H1 (cell line): ENCODE results near the gene SEC14L3. TPM values are rescaled to one million over a fixed set of nuclear protein-coding genes. Genes with fewer than 3 reads are reported as not detected.

Source experiments
- BCL11A ChIP-seq, 2 experiments: IDR thresholded peaks; one replicate each; pipeline ENCODE4 v1.6.1; 2011; ENCODE audit warnings: low read depth in 2 of 2, low read length in 2 of 2, mild to moderate bottlenecking in 2 of 2
- CBX5 ChIP-seq: fragments of 300-800, 300-1000 bp; sonication (generic); IDR thresholded peaks from 2 replicates; pipeline ENCODE4 v1.7.1; 2016; ENCODE audit warnings: antibody characterized with exemption, low read length, low read depth
- CHD1 ChIP-seq: IDR thresholded peaks from 2 replicates; pipeline ENCODE4 v1.6.1; 2012; ENCODE audit warnings: low read depth, low read length, improper control_type of control experiment
- EP300 ChIP-seq, 2 experiments: IDR thresholded peaks; 1 replicate in 1 of 2; 2 replicates in 1 of 2; pipeline ENCODE4 v1.6.1; 2011 to 2012; ENCODE audit warnings: low read depth in 2 of 2, low read length in 2 of 2, mild to moderate bottlenecking in 2 of 2, borderline replicate concordance in 1 of 2, inconsistent platforms in 1 of 2, moderate library complexity in 1 of 2
- GABPA ChIP-seq: IDR thresholded peaks from 2 replicates; pipeline ENCODE4 v1.6.1; 2011; ENCODE audit warnings: mild to moderate bottlenecking, low read length, moderate library complexity, borderline replicate concordance; ENCODE audit not compliant: insufficient read depth
- KDM1A ChIP-seq: fragments of 200-600, 300-600 bp; sonication (generic); IDR thresholded peaks from 2 replicates; pipeline ENCODE4 v1.7.1; 2016; ENCODE audit warnings: mild to moderate bottlenecking, low read length, borderline replicate concordance
- RBBP5 ChIP-seq: IDR thresholded peaks from 2 replicates; pipeline ENCODE4 v1.7.1; 2012; ENCODE audit warnings: low read depth, mild to moderate bottlenecking, inconsistent platforms, low read length, moderate library complexity, borderline replicate concordance
- SIRT6 ChIP-seq: IDR thresholded peaks from one replicate; pipeline ENCODE4 v1.7.1; 2012; ENCODE audit warnings: low read length, inconsistent platforms
- SP1 ChIP-seq: IDR thresholded peaks from 2 replicates; pipeline ENCODE4 v1.6.1; 2011; ENCODE audit warnings: low read depth, low read length
- SUZ12 ChIP-seq: fragments of 200-600 bp; sonication (generic); IDR thresholded peaks from 2 replicates; pipeline ENCODE4 v1.6.1; 2012; ENCODE audit warnings: mild to moderate bottlenecking, inconsistent platforms, low read length, moderate library complexity, mixed read lengths
- TAF1 ChIP-seq: IDR thresholded peaks from 2 replicates; pipeline ENCODE4 v1.6.1; 2011; ENCODE audit warnings: mild to moderate bottlenecking, low read depth, low read length
- polyA plus RNA-seq, 7 experiments: library from polyadenylated mRNA; depleted of rRNA in 3 of 7; stranded (reverse) in 5 of 7; unstranded in 2 of 7; fragments of >200 nt in 5 of 7; fragments of 200-250 nt in 2 of 7; gene quantifications; 1 replicate in 5 of 7; 2 replicates in 1 of 7; 4 replicates in 1 of 7; pipeline versions ENCODE4 v1.2.1 to v1.2.3, GENCODE V29; 2011 to 2013; ENCODE audit warnings: missing spikeins in 2 of 7, mixed read lengths in 2 of 7
- total RNA-seq: library from RNA; stranded (reverse); fragmentation: NEBNext Ultra II Directional; extraction: Animal tissue kit (Norgen Biotek cat#: 25700); gene quantifications from 2 replicates; pipeline ENCODE4 v1.2.1, GENCODE V29; 2021
- TF ChIP-seq, protein P1 (sequence below): fragments of 300-600 bp; sonication (generic); IDR thresholded peaks from 2 replicates; pipeline ENCODE4 v1.7.1; 2012; ENCODE audit warnings: low read length, moderate library complexity, mild to moderate bottlenecking, inconsistent platforms; ENCODE audit not compliant: insufficient replicate concordance

The SEC14L3 gene
- total and polyA plus RNA-seq, 2 of the 8 experiments (the other 6 are each of a cell fraction or from before 2014, with no cell fraction given) = not detected

DNA sequence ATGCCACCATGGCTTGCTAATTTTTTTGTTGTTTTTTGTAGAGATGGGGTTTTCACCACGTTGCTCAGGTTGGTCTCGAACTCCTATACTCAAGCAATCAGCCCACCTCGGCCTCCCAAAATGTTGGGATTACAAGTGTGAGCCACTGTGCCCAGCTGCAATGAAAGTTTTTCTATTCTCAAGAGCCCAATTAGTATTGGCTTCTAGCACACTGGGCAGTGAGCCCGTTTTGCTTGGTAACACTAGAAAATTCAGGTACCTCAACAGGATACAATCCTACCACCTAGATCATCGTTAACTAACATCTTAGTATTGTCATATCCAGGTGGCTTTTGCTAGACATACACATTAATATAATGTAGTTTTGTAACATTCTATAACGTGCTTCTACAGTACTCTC, 19.0 kb downstream of the SEC14L3 start (continued):
- TF ChIP-seq, protein P1, sequence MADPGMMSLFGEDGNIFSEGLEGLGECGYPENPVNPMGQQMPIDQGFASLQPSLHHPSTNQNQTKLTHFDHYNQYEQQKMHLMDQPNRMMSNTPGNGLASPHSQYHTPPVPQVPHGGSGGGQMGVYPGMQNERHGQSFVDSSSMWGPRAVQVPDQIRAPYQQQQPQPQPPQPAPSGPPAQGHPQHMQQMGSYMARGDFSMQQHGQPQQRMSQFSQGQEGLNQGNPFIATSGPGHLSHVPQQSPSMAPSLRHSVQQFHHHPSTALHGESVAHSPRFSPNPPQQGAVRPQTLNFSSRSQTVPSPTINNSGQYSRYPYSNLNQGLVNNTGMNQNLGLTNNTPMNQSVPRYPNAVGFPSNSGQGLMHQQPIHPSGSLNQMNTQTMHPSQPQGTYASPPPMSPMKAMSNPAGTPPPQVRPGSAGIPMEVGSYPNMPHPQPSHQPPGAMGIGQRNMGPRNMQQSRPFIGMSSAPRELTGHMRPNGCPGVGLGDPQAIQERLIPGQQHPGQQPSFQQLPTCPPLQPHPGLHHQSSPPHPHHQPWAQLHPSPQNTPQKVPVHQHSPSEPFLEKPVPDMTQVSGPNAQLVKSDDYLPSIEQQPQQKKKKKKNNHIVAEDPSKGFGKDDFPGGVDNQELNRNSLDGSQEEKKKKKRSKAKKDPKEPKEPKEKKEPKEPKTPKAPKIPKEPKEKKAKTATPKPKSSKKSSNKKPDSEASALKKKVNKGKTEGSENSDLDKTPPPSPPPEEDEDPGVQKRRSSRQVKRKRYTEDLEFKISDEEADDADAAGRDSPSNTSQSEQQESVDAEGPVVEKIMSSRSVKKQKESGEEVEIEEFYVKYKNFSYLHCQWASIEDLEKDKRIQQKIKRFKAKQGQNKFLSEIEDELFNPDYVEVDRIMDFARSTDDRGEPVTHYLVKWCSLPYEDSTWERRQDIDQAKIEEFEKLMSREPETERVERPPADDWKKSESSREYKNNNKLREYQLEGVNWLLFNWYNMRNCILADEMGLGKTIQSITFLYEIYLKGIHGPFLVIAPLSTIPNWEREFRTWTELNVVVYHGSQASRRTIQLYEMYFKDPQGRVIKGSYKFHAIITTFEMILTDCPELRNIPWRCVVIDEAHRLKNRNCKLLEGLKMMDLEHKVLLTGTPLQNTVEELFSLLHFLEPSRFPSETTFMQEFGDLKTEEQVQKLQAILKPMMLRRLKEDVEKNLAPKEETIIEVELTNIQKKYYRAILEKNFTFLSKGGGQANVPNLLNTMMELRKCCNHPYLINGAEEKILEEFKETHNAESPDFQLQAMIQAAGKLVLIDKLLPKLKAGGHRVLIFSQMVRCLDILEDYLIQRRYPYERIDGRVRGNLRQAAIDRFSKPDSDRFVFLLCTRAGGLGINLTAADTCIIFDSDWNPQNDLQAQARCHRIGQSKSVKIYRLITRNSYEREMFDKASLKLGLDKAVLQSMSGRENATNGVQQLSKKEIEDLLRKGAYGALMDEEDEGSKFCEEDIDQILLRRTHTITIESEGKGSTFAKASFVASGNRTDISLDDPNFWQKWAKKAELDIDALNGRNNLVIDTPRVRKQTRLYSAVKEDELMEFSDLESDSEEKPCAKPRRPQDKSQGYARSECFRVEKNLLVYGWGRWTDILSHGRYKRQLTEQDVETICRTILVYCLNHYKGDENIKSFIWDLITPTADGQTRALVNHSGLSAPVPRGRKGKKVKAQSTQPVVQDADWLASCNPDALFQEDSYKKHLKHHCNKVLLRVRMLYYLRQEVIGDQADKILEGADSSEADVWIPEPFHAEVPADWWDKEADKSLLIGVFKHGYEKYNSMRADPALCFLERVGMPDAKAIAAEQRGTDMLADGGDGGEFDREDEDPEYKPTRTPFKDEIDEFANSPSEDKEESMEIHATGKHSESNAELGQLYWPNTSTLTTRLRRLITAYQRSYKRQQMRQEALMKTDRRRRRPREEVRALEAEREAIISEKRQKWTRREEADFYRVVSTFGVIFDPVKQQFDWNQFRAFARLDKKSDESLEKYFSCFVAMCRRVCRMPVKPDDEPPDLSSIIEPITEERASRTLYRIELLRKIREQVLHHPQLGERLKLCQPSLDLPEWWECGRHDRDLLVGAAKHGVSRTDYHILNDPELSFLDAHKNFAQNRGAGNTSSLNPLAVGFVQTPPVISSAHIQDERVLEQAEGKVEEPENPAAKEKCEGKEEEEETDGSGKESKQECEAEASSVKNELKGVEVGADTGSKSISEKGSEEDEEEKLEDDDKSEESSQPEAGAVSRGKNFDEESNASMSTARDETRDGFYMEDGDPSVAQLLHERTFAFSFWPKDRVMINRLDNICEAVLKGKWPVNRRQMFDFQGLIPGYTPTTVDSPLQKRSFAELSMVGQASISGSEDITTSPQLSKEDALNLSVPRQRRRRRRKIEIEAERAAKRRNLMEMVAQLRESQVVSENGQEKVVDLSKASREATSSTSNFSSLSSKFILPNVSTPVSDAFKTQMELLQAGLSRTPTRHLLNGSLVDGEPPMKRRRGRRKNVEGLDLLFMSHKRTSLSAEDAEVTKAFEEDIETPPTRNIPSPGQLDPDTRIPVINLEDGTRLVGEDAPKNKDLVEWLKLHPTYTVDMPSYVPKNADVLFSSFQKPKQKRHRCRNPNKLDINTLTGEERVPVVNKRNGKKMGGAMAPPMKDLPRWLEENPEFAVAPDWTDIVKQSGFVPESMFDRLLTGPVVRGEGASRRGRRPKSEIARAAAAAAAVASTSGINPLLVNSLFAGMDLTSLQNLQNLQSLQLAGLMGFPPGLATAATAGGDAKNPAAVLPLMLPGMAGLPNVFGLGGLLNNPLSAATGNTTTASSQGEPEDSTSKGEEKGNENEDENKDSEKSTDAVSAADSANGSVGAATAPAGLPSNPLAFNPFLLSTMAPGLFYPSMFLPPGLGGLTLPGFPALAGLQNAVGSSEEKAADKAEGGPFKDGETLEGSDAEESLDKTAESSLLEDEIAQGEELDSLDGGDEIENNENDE = no peak
- no peak for TF ChIP-seq CHD1
- no peak for TF ChIP-seq BCL11A (IDR thresholded peaks at IDR 0.05; ENCODE audit: low read depth in 2 of 2, low read length in 2 of 2)
- TF ChIP-seq KDM1A = no peak
- TF ChIP-seq GABPA = no peak
- no peak for TF ChIP-seq SUZ12
- no peak for TF ChIP-seq RBBP5
- no peak for TF ChIP-seq CBX5
- TF ChIP-seq SP1 = no peak
- no peak for TF ChIP-seq TAF1
- no peak for TF ChIP-seq EP300 (IDR thresholded peaks at IDR 0.05; ENCODE audit: borderline replicate concordance in 1 of 2, low read depth in 2 of 2, low read length in 2 of 2)
- TF ChIP-seq SIRT6 = no peak
